ENCODE data around the gene KLHL25. TPM values are rescaled to one million over a fixed set of nuclear protein-coding genes. Genes with fewer than 3 reads are reported as not detected.

Gene KLHL25
- total RNA-seq, 2 experiments from 2014 or later: 5.3 TPM

- Mint-ChIP-seq H3K27me3 (ENCODE audit: low read depth) (no peaks in the 10 kb centered on the region), H3K4me1 (ENCODE audit: low read depth) (no peaks in the 10 kb centered on the region), H3K9me3 (ENCODE audit: insufficient read depth) (no peaks in the 10 kb centered on the region), H3K36me3 (ENCODE audit: low read depth) (no peaks in the 10 kb centered on the region), H3K27ac (no peak overlapping the region), H3K4me3 (no peak overlapping the region)
- CTCF ChIA-PET: no interaction called here
- POLR2A ChIA-PET: no interaction called here
- no peak for DNase-seq
- no peak for ATAC-seq
Observed at GRCh38 chr15:85771781-85772445, 22.8 kb downstream of the KLHL25 start.

- no peaks in the 10 kb centered on the region for H3K4me1 Mint-ChIP-seq (ENCODE audit: low read depth)
- CTCF ChIA-PET: no interaction called here
- H3K4me3 Mint-ChIP-seq: no peak overlapping the region
- H3K27me3 Mint-ChIP-seq (ENCODE audit: low read depth): no peaks in the 10 kb centered on the region
- no peaks in the 10 kb centered on the region for H3K36me3 Mint-ChIP-seq (ENCODE audit: low read depth)
- H3K27ac Mint-ChIP-seq: no peak overlapping the region
- POLR2A ChIA-PET: no interaction called here
- DNase-seq (no peak), ATAC-seq (no peak)
- no peaks in the 10 kb centered on the region for H3K9me3 Mint-ChIP-seq (ENCODE audit: insufficient read depth)
Observed at GRCh38 chr15:85771271-85771670, 23.5 kb downstream of the KLHL25 start.

DNA sequence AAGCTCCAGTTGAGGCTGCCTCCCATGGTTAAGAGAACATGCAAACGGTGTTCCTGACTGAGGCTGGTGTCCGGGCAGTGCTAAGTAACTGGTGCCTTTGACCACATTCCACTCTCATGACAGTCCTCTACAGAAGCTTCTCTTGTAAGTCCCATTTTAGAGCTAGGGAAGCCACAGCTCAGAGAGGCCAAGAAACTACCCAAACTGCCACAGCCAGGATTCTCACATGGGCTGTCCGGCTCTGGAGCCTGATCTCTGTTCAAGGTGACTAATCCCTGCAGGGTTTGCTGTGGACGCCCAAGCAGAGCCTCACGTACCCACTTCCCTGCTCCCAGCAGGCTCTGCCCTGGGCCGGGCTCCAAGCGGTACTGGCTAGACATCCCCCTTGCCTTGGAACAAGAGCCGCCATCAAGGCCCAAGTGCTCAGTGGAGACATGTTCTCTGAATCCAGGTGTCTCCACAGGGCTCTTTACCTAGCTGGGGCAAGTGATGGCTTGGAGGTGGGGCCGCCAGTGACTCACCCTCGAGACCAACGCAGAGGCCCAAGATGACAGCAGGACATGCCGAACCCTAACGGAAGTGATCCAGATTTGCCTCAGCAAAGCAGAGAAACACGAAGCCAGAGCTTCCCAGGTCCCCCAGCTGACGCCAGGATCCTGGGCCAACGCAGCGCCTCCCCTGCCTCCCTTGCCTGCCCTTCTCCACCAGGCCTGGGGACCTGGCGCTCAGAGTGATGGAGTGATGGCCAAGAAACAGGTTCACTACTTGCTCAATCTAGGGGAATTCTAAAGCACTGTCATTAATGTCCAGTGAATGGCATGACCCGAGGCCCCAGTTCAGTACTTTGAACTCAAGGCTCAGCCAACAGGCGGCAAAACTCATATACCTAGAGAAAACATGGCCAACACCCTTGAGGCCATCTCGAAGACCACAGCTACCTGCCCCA lies 24.4 kb downstream of the KLHL25 start:
- H3K9me3 Mint-ChIP-seq (ENCODE audit: insufficient read depth): no peaks in the 10 kb centered on the region
- H3K4me1 Mint-ChIP-seq (ENCODE audit: low read depth): no peaks in the 10 kb centered on the region
- CTCF ChIA-PET: interaction anchor here (1.0 kb wide), 1 partner anchor 40 kb away, joined by 3 read pairs; no protein-coding TSS in a partner anchor
- no peak overlapping the region for H3K4me3 Mint-ChIP-seq
- POLR2A ChIA-PET: no interaction called here
- no peak for ATAC-seq
- no peaks in the 10 kb centered on the region for H3K27me3 Mint-ChIP-seq (ENCODE audit: low read depth)
- no peak overlapping the region for H3K27ac Mint-ChIP-seq
- H3K36me3 Mint-ChIP-seq (ENCODE audit: low read depth): no peaks in the 10 kb centered on the region
- no peak for DNase-seq

DNA sequence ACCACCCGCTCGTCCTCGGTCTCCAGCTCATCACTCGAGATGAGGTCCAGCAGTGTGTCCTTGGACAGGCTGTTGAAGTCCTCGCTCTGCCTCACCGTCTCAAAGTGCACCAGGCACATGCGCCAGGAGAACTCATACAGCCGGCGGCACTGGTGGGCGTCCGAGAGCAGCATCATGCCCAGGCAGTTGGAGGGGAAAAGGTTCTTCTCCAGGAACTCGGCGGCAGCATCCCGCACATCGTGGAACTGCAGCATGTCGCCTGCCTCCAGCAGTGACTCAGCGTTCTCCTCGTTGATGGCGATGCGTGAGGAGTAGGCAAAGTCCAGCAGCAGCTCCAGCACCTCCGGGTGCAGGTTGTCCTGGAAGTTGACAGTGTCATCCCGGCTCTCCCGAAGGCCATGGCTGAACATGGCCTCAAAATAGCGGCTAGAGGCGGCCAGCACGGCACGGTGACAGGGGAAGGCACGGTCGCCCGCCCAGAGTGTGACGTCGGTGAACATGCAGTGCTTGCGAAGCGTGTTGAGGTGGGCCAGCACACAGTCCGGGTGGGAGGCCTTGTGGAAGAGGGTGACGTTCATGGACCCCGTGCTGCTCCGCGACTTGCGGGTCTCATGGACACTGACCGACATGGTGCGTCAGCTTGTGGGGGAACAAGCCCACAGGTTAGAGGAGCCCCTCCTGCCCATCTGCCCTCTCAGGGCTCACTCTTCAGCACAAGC lies 25.4 kb downstream of the KLHL25 start:
- no peak for ATAC-seq
- CTCF ChIA-PET: no interaction called here
- DNase-seq: no peak
- no peaks in the 10 kb centered on the region for H3K4me1 Mint-ChIP-seq (ENCODE audit: low read depth)
- no peaks in the 10 kb centered on the region for H3K9me3 Mint-ChIP-seq (ENCODE audit: insufficient read depth)
- POLR2A ChIA-PET: no interaction called here
- H3K27me3 Mint-ChIP-seq (ENCODE audit: low read depth): no peaks in the 10 kb centered on the region
- no peaks in the 10 kb centered on the region for H3K36me3 Mint-ChIP-seq (ENCODE audit: low read depth)
- no peak overlapping the region for H3K27ac Mint-ChIP-seq
- no peak overlapping the region for H3K4me3 Mint-ChIP-seq

DNA sequence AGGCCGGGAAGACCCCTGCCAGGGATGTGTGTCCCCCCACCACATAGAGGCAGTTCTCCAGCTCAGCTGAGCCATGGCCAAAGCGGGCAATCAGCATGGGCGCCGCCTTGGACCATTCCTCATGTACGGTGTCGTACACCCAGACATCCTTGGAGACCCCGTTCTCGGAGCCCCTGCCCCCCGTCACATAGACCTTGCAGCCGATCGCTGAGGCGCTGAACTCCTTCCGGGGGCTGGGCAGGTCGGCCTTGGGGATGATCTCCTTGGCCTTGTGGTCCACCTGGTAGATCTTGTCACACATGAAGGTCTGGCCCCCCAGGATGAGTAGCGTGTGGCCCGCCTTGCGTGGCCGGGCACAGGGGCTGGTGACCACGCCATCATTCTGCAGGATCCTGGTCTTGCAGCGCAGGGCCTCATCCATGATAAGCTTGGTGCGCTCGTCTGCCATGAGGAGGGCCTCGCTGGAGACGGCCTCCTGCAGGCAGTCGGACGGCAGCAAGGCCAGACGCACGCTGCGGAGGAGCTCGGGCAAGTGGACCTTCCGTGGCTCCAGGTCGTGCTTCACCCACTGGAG lies 26.0 kb downstream of the KLHL25 start:
- POLR2A ChIA-PET: no interaction called here
- Mint-ChIP-seq H3K4me1 (ENCODE audit: low read depth) (no peaks in the 10 kb centered on the region), H3K9me3 (ENCODE audit: insufficient read depth) (no peaks in the 10 kb centered on the region), H3K4me3 (no peak overlapping the region), H3K27me3 (ENCODE audit: low read depth) (no peaks in the 10 kb centered on the region), H3K36me3 (ENCODE audit: low read depth) (no peaks in the 10 kb centered on the region), H3K27ac (no peak overlapping the region)
- CTCF ChIA-PET: no interaction called here
- DNase-seq: no peak
- ATAC-seq: no peak

GRCh38 chr15:85767785-85768529 lies 26.8 kb downstream of the KLHL25 start:
- CTCF ChIA-PET: no interaction called here
- no peaks in the 10 kb centered on the region for H3K27me3 Mint-ChIP-seq (ENCODE audit: low read depth)
- H3K4me3 Mint-ChIP-seq: no peak overlapping the region
- H3K9me3 Mint-ChIP-seq (ENCODE audit: insufficient read depth): no peaks in the 10 kb centered on the region
- H3K27ac Mint-ChIP-seq: no peak overlapping the region
- H3K4me1 Mint-ChIP-seq (ENCODE audit: low read depth): no peaks in the 10 kb centered on the region
- POLR2A ChIA-PET: no interaction called here
- H3K36me3 Mint-ChIP-seq (ENCODE audit: low read depth): no peaks in the 10 kb centered on the region
- DNase-seq: no peak
- no peak for ATAC-seq

DNA sequence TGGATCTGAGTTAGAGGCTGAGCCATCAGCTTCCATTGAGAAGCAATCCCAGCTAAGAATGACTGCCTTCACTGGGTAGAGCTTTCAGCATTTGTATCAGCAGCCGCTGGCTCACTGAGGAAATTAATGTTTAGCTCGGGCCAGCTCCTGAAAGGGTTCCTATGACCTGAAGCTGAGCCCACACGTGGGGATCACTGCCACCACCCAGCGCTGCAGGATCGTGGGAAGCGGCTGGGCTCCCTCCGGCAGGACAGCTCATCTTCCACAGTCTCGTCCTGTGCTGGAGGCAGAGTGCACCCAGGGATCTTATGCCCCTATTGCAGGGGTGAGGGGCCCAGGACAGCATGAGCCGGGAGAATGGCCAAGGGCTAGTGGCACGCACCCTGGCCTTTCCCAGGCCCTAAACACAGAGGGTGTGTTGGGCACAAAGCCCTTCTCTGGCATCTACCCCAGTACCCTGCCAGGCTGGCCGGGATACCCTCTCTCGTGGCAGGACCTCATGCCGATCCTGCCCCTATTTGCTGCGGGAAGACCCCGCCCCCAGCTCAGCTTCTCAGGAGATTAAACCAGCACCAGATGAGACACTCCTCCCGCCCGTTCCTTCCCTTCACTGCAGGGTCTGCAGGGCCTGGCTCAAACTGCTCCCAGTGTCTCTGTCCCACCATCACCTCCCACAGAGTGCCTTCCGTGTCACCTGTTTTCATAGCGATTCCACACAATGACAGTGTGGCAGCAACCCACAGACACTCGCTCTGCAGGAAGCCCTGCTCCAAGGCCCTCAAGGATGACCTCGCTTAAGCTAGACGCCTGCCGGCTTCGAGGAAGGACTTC lies 28.5 kb downstream of the KLHL25 start:
- no peak overlapping the region for H3K27ac Mint-ChIP-seq
- no peak for ATAC-seq
- no peaks in the 10 kb centered on the region for H3K27me3 Mint-ChIP-seq (ENCODE audit: low read depth)
- H3K9me3 Mint-ChIP-seq (ENCODE audit: insufficient read depth): no peaks in the 10 kb centered on the region
- DNase-seq: no peak
- ChIA-PET CTCF (no interaction called here), POLR2A (no interaction called here)
- H3K4me3 Mint-ChIP-seq: no peak overlapping the region
- H3K4me1 Mint-ChIP-seq (ENCODE audit: low read depth): no peaks in the 10 kb centered on the region
- no peaks in the 10 kb centered on the region for H3K36me3 Mint-ChIP-seq (ENCODE audit: low read depth)

DNA sequence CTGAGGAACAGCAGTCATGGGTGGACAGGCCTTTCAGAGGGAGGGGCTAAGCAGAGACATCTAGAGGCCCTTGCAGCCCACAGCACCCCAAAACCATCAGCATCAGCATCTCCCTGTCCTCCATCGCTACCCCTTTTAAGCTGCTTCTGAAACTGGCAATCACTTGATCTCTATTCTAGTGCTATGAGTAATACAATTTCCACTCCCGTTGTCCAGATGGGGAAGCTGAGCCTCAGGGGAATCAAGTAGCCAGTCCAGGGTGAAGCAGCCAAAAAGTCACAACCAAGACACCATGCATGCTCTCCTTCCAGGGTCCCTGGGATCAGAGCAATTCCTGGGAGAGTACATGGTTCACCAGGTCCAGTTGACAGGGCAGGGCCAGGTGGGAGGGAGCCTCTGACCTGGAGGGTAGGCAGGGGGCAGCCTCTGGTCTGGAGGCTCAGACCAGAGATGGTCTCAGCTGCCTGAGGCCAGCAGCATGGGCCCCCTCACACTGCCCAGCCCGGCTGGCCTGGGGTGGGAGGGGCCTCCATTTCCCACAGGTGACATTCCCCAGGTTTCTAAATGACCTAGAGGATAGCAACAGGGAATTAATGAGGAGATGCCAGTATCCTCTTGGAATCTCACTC lies 30.0 kb downstream of the KLHL25 start:
- CTCF ChIA-PET: interaction anchor here (0.9 to 1.5 kb wide), 2 partner anchors 75 to 76 kb away, joined by 4 read pairs; no protein-coding TSS in a partner anchor
- ATAC-seq (peak; percentile 25), DNase-seq (no peak)
- H3K4me1 Mint-ChIP-seq (ENCODE audit: low read depth): no peaks in the 10 kb centered on the region
- POLR2A ChIA-PET: no interaction called here
- H3K4me3 Mint-ChIP-seq: no peak overlapping the region
- no peaks in the 10 kb centered on the region for H3K36me3 Mint-ChIP-seq (ENCODE audit: low read depth)
- H3K27me3 Mint-ChIP-seq (ENCODE audit: low read depth): no peaks in the 10 kb centered on the region
- H3K9me3 Mint-ChIP-seq (ENCODE audit: insufficient read depth): no peaks in the 10 kb centered on the region
- H3K27ac Mint-ChIP-seq: no peak overlapping the region

- Mint-ChIP-seq H3K27me3 (ENCODE audit: low read depth) (no peaks in the 10 kb centered on the region), H3K9me3 (ENCODE audit: insufficient read depth) (no peaks in the 10 kb centered on the region), H3K36me3 (ENCODE audit: low read depth) (no peaks in the 10 kb centered on the region), H3K4me1 (ENCODE audit: low read depth) (no peaks in the 10 kb centered on the region), H3K27ac (peak overlapping the region; percentile 54), H3K4me3 (no peak overlapping the region)
- CTCF ChIA-PET: interaction anchor here (0.9 to 1.5 kb wide), 2 partner anchors 75 to 77 kb away, joined by 4 read pairs; no protein-coding TSS in a partner anchor
- no peak for DNase-seq
- no peak for ATAC-seq
- POLR2A ChIA-PET: no interaction called here
Observed at GRCh38 chr15:85763673-85764633, 30.8 kb downstream of the KLHL25 start.

DNA sequence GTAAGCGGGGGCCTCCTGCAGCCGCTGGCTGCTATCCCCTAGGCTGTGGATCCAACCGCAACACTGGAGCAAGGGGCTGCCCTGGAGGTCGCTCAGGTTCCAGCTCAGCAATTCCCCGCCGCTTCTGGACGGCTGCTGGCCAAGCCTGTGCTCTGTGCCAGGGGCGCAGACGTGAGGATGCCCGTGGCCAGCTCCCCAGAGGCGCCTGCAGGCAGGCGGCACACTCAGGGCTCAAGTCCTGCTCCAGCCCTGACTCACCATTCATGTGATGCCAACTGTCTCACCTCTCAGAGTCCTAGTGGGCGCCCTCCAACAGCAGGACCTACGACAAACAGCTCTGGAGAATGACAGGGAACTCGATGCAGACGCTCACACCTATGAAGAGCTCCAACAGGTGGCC lies 31.6 kb downstream of the KLHL25 start:
- Mint-ChIP-seq H3K27me3 (ENCODE audit: low read depth) (no peaks in the 10 kb centered on the region), H3K4me3 (no peak overlapping the region), H3K4me1 (ENCODE audit: low read depth) (no peaks in the 10 kb centered on the region), H3K27ac (peak overlapping the region; percentile 54), H3K36me3 (ENCODE audit: low read depth) (no peaks in the 10 kb centered on the region), H3K9me3 (ENCODE audit: insufficient read depth) (no peaks in the 10 kb centered on the region)
- no peak for DNase-seq
- no peak for ATAC-seq
- CTCF ChIA-PET: interaction anchor here (0.7 kb wide), 1 partner anchor 33 kb away, joined by 3 read pairs; no protein-coding TSS in a partner anchor
- POLR2A ChIA-PET: no interaction called here
